ENCODE data around the gene PGBD5. TPM values are rescaled to one million over a fixed set of nuclear protein-coding genes. Genes with fewer than 3 reads are reported as not detected.

Gene PGBD5
- total and polyA plus RNA-seq, 2 of the 13 experiments (the other 11 are each of a cell fraction or from before 2014, with no cell fraction given): 0.04 to 0.13 TPM

DNA sequence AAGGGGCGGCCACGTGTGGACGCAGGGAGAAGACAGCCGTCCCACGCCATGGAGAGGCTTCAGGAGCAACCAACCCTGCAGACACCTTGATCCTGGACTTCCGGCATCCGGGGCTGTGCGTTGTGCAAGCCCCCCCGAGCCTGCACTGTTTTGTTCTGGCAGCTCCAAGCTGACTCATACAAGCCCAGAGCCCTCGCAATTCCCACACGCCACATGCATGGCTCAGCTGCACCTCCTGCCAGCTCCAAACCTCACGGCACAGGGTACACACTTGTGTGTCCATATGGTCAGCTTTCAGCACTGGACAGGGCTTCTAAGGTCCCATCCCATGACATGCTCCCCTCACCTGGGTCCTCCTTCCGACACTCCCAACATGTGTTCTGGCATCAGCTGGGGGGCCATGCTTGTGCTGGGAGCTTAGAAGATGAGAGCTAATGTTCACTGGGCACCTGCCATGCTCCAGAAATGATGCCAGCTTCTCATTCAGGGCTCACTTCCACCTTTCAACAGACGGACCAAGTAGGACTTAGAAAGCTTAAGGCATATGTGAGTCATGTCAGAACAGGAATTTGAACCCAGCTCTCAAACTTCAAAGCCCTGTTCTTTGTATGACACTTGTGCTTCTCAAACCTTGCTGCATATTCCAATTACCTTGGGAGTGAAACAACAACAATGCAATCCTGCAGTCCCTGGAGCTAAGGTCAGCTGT is 137.3 kb downstream of the PGBD5 start:
- intact Hi-C loops (cut with micrococcal nuclease; ENCODE audit: unreplicated experiment) (no loop called here), in situ Hi-C loops (cut with HindIII; ENCODE audit: extremely low pct_ligation_motif_present, low pct_unique_long_range_greater_than_20kb) (no loop called here)
- H3K9me3 ChIP-seq (ENCODE audit: low read length): no peaks in the 10 kb centered on the region
- CTCF ChIA-PET (ENCODE audit: low intra/inter-chr PET ratio, low total read pairs): no interaction called here
- POLR2A ChIA-PET: no interaction called here
- no peaks in the 10 kb centered on the region for H3K79me2 ChIP-seq (ENCODE audit: insufficient read depth, low read length)
- no TSS peak for BruUV-seq (replicated peaks)
- peaks cover 25% of the 10 kb centered on the region for H3K4me1 ChIP-seq (ENCODE audit: insufficient read depth, low read length)
- H3K4me2 ChIP-seq (ENCODE audit: low read depth, low read length): no peak overlapping the region
- FAIRE-seq (no peak), DNase-seq (ENCODE audit: low spot score) (peak; percentile 11), ATAC-seq (peak; percentile 41)
- H2AFZ ChIP-seq (ENCODE audit: low read length): no peak overlapping the region
- no peaks in the 10 kb centered on the region for H4K20me1 ChIP-seq (ENCODE audit: insufficient read depth, low read length)
- H3K9ac ChIP-seq (ENCODE audit: insufficient read depth, low read depth, low read length): no peak overlapping the region
- H3K27ac ChIP-seq (ENCODE audit: extremely low read length, insufficient read depth, low read length): no peak overlapping the region
- 28% methylated on average over 5 of the region's 14 CpGs for WGBS (ENCODE audit: low lambda C conversion rate)
- peaks cover 1 to 15% of the 10 kb centered on the region in 2 experiments; a peak in 2 of 5 replicates for H3K27me3 ChIP-seq (ENCODE audit: control insufficient read depth in 1 of 2, insufficient read depth in 2 of 2, low read length in 2 of 2)
- H3K36me3 ChIP-seq (replicated peaks in 1 of 2; ENCODE audit: control insufficient read depth in 1 of 2, insufficient read depth in 2 of 2, low read length in 2 of 2): no peaks in the 10 kb centered on the region
- no peak overlapping the region for H3K4me3 ChIP-seq (replicated peaks in 1 of 3; ENCODE audit: insufficient read depth in 1 of 3, low read depth in 2 of 3, low read length in 3 of 3)
- TF ChIP-seq ZSCAN30 (CRISPR knock-in tag; IDR thresholded peaks at IDR 0.05) (no peak), CEBPB (IDR thresholded peaks at IDR 0.05; ENCODE audit: borderline replicate concordance, low read depth, low read length) (0 out of 2 replicates have a peak, but pooled peaks have one; percentile 5), ARID2 (CRISPR knock-in tag; IDR thresholded peaks at IDR 0.05; ENCODE audit: borderline replicate concordance) (no peak), ZNF7 (CRISPR knock-in tag; IDR thresholded peaks at IDR 0.05) (peak; percentile 95), GZF1 (CRISPR knock-in tag; IDR thresholded peaks at IDR 0.05) (no peak), ZNF777 (CRISPR knock-in tag; IDR thresholded peaks at IDR 0.05) (no peak), EHMT2 (IDR thresholded peaks at IDR 0.05; ENCODE audit: borderline replicate concordance, low read depth, low read length) (0 out of 2 replicates have a peak, but pooled peaks have one; percentile 59), HHEX (CRISPR knock-in tag; IDR thresholded peaks at IDR 0.05) (no peak), PITX1 (CRISPR knock-in tag; IDR thresholded peaks at IDR 0.05) (no peak), ZNF709 (CRISPR knock-in tag; IDR thresholded peaks at IDR 0.05) (no peak)
- TF ChIP-seq, protein P1, sequence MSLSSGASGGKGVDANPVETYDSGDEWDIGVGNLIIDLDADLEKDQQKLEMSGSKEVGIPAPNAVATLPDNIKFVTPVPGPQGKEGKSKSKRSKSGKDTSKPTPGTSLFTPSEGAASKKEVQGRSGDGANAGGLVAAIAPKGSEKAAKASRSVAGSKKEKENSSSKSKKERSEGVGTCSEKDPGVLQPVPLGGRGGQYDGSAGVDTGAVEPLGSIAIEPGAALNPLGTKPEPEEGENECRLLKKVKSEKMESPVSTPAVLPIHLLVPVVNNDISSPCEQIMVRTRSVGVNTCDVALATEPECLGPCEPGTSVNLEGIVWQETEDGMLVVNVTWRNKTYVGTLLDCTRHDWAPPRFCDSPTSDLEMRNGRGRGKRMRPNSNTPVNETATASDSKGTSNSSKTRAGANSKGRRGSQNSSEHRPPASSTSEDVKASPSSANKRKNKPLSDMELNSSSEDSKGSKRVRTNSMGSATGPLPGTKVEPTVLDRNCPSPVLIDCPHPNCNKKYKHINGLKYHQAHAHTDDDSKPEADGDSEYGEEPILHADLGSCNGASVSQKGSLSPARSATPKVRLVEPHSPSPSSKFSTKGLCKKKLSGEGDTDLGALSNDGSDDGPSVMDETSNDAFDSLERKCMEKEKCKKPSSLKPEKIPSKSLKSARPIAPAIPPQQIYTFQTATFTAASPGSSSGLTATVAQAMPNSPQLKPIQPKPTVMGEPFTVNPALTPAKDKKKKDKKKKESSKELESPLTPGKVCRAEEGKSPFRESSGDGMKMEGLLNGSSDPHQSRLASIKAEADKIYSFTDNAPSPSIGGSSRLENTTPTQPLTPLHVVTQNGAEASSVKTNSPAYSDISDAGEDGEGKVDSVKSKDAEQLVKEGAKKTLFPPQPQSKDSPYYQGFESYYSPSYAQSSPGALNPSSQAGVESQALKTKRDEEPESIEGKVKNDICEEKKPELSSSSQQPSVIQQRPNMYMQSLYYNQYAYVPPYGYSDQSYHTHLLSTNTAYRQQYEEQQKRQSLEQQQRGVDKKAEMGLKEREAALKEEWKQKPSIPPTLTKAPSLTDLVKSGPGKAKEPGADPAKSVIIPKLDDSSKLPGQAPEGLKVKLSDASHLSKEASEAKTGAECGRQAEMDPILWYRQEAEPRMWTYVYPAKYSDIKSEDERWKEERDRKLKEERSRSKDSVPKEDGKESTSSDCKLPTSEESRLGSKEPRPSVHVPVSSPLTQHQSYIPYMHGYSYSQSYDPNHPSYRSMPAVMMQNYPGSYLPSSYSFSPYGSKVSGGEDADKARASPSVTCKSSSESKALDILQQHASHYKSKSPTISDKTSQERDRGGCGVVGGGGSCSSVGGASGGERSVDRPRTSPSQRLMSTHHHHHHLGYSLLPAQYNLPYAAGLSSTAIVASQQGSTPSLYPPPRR (CRISPR knock-in tag; IDR thresholded peaks at IDR 0.05; ENCODE audit: borderline replicate concordance): no peak
- TF ChIP-seq, protein P2, sequence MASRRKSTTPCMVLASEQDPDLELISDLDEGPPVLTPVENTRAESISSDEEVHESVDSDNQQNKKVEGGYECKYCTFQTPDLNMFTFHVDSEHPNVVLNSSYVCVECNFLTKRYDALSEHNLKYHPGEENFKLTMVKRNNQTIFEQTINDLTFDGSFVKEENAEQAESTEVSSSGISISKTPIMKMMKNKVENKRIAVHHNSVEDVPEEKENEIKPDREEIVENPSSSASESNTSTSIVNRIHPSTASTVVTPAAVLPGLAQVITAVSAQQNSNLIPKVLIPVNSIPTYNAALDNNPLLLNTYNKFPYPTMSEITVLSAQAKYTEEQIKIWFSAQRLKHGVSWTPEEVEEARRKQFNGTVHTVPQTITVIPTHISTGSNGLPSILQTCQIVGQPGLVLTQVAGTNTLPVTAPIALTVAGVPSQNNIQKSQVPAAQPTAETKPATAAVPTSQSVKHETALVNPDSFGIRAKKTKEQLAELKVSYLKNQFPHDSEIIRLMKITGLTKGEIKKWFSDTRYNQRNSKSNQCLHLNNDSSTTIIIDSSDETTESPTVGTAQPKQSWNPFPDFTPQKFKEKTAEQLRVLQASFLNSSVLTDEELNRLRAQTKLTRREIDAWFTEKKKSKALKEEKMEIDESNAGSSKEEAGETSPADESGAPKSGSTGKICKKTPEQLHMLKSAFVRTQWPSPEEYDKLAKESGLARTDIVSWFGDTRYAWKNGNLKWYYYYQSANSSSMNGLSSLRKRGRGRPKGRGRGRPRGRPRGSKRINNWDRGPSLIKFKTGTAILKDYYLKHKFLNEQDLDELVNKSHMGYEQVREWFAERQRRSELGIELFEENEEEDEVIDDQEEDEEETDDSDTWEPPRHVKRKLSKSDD (CRISPR knock-in tag; IDR thresholded peaks at IDR 0.05; ENCODE audit: low read depth): 0 out of 2 replicates have a peak, but pooled peaks have one; percentile 36
- TF ChIP-seq, protein P3, sequence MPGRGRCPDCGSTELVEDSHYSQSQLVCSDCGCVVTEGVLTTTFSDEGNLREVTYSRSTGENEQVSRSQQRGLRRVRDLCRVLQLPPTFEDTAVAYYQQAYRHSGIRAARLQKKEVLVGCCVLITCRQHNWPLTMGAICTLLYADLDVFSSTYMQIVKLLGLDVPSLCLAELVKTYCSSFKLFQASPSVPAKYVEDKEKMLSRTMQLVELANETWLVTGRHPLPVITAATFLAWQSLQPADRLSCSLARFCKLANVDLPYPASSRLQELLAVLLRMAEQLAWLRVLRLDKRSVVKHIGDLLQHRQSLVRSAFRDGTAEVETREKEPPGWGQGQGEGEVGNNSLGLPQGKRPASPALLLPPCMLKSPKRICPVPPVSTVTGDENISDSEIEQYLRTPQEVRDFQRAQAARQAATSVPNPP (CRISPR knock-in tag; IDR thresholded peaks at IDR 0.05): no peak
- TF ChIP-seq, protein P4, sequence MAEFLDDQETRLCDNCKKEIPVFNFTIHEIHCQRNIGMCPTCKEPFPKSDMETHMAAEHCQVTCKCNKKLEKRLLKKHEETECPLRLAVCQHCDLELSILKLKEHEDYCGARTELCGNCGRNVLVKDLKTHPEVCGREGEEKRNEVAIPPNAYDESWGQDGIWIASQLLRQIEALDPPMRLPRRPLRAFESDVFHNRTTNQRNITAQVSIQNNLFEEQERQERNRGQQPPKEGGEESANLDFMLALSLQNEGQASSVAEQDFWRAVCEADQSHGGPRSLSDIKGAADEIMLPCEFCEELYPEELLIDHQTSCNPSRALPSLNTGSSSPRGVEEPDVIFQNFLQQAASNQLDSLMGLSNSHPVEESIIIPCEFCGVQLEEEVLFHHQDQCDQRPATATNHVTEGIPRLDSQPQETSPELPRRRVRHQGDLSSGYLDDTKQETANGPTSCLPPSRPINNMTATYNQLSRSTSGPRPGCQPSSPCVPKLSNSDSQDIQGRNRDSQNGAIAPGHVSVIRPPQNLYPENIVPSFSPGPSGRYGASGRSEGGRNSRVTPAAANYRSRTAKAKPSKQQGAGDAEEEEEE (CRISPR knock-in tag; IDR thresholded peaks at IDR 0.05; ENCODE audit: borderline replicate concordance): no peak
